LNCaP clone FGC (cell line): Measurements from ENCODE around the gene COX6B1.

ENCODE experiments used
- DNase-seq: peaks from one replicate; pipeline ENCODE4 v3.0.0-alpha.2; 2011; ENCODE audit warnings: low read depth
- H3K4me3 ChIP-seq: 2 replicates; pipeline ENCODE4 v1.5.1; 2011; ENCODE audit warnings: mild to moderate bottlenecking, low read depth, low read length, control low read depth
- TF ChIP-seq, protein P1 (sequence below): IDR thresholded peaks from 2 replicates; pipeline ENCODE4 v1.5.1; 2012; ENCODE audit warnings: mild to moderate bottlenecking; ENCODE audit not compliant: control insufficient read depth, insufficient read depth; ENCODE audit errors: extremely low read depth

Gene COX6B1

DNA sequence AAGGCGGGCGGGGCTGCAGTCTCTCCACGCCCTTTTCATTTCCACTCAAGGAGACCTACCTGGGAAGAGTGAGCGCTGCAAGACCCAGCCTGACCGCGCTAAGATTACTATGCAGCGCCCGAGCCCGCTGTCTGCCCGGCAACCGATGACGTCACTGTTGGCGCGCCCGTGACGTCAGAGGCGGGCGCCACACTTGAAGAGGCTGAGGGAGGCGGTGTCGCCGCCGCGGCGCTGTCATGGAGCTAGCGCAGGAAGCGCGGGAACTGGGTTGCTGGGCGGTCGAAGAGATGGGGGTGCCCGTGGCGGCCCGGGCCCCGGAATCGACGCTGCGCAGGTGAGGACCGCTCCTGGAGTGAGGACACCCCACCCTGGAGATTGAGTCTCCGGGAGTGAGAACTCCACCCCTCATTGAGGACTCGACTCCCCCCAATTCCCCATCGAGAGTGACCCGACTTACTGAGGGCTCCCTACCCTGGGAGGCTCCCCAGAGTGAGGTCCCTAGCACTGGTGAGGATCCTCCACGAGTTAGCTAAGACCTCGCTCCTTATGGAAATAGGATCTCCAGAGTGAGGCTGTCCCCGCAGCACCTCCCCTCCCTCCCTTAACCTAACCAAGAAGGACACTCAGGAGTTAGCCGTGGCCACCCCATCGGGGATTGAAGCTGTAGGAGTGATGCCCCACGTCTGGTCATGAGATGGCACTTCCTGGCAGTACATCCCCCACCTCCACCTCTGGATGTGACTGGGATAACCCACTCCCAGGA is 35.4 kb upstream of the COX6B1 start, which contains the start of gene HAUS5:
HAUS5 (plus strand) TSS at position 177 of the 763 bp plus-strand sequence; CDS start at position 237, 60 bp downstream.
- TF ChIP-seq, protein P1, sequence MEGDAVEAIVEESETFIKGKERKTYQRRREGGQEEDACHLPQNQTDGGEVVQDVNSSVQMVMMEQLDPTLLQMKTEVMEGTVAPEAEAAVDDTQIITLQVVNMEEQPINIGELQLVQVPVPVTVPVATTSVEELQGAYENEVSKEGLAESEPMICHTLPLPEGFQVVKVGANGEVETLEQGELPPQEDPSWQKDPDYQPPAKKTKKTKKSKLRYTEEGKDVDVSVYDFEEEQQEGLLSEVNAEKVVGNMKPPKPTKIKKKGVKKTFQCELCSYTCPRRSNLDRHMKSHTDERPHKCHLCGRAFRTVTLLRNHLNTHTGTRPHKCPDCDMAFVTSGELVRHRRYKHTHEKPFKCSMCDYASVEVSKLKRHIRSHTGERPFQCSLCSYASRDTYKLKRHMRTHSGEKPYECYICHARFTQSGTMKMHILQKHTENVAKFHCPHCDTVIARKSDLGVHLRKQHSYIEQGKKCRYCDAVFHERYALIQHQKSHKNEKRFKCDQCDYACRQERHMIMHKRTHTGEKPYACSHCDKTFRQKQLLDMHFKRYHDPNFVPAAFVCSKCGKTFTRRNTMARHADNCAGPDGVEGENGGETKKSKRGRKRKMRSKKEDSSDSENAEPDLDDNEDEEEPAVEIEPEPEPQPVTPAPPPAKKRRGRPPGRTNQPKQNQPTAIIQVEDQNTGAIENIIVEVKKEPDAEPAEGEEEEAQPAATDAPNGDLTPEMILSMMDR = 0 out of 2 replicates have a peak, but pooled peaks have one; percentile 11
- DNase-seq = peak; percentile 76
- peak within 1 kb of the TSS; percentile 79 for H3K4me3 ChIP-seq

GRCh38 chr19:35613574-35613973 is 34.5 kb upstream of the COX6B1 start:
- DNase-seq = no peak
- H3K4me3 ChIP-seq = peak overlapping the region; percentile 79
- TF ChIP-seq, protein P1 = no peak

GRCh38 chr19:35615036-35615435 is 33.1 kb upstream of the COX6B1 start:
- TF ChIP-seq, protein P1 = no peak
- H3K4me3 ChIP-seq = no peak overlapping the region
- DNase-seq = no peak

- TF ChIP-seq, protein P1 = no peak
- H3K4me3 ChIP-seq = no peak overlapping the region
- DNase-seq = no peak
Measured at GRCh38 chr19:35618857-35619256, 29.3 kb upstream of the COX6B1 start.

GRCh38 chr19:35619290-35619923 is 28.7 kb upstream of the COX6B1 start:
- no peak for DNase-seq
- no peak overlapping the region for H3K4me3 ChIP-seq
- TF ChIP-seq, protein P1 = no peak

DNA sequence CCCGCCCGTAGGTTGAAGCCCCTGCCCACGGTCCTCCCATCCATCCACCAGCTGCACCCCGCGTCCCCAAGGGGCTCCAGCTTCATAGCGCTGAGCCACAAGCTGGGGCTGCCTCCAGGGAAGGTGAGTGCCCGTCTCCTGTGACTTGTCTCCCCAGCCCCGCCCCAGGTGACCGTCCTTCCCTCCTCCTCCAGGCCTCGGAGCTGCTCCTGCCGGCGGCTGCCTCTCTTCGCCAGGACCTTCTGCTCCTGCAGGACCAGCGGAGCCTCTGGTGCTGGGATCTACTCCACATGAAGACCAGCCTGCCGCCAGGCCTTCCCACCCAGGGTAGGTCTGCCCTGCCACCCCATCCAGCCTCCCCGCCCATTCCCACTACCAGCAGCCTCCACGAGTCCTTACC is 28.1 kb upstream of the COX6B1 start:
- no peak for DNase-seq
- TF ChIP-seq, protein P1 = no peak

More for the DNA sequence above, 28.1 kb upstream of the COX6B1 start:
- no peak overlapping the region for H3K4me3 ChIP-seq
